Ascending aorta (tissue), 2 donors: ENCODE data around the gene DUSP23. TPM values are rescaled to one million over a fixed set of nuclear protein-coding genes. Genes with fewer than 3 reads are reported as not detected.

Experiments
- DNase-seq, 2 donors: peaks; one replicate each; pipeline ENCODE4 v3.0.0-alpha.2; 2019; ENCODE audit warnings: low spot score in 2 of 2
- H3K27ac ChIP-seq, 2 donors: fragments of 200-600 bp; sonication (generic); one replicate each; pipeline ENCODE4 v1.5.1; 2016 to 2017; ENCODE audit warnings: mild to moderate bottlenecking in 1 of 2
- H3K27me3 ChIP-seq: fragments of 200-600 bp; sonication (generic); one replicate; pipeline ENCODE4 v1.5.1; 2017
- H3K36me3 ChIP-seq, 2 donors: fragments of 200-600 bp; sonication (generic); one replicate each; pipeline ENCODE4 v1.5.1; 2016
- H3K4me1 ChIP-seq, 2 donors: fragments of 200-600 bp; sonication (generic); one replicate each; pipeline ENCODE4 v1.5.1; 2016 to 2017; ENCODE audit warnings: mild to moderate bottlenecking in 1 of 2
- H3K4me3 ChIP-seq, 2 donors: fragments of 200-600 bp; sonication (generic); one replicate each; pipeline ENCODE4 v1.5.1; 2016 to 2017; ENCODE audit warnings: mild to moderate bottlenecking in 1 of 2
- H3K9me3 ChIP-seq, 2 donors: fragments of 200-600 bp; sonication (generic); one replicate each; pipeline ENCODE4 v1.5.1; 2016
- intact Hi-C: fragments of 100-400 bp; cut with DNase I; formaldehyde crosslinking; loops from one replicate; pipeline ENCODE4 v1.15.1; 2023
- total RNA-seq: library from RNA; depleted of rRNA; stranded (reverse); fragments of >200 nt; gene quantifications from one replicate; pipeline ENCODE4 v1.1.0, GENCODE V29; 2016
- TF ChIP-seq, protein P1 (sequence below), 3 experiments: fragments of 200-600 bp in 2 of 3; fragments of 450-650 bp in 1 of 3; sonication (generic) in 2 of 3; IDR thresholded peaks; one replicate each; pipeline ENCODE4 v1.5.1; 2016 to 2019; ENCODE audit warnings: antibody characterized with exemption in 3 of 3, mild to moderate bottlenecking in 1 of 3, moderate library complexity in 1 of 3

DUSP23 gene
- total RNA-seq, 1 donor from 2014 or later, result 549 TPM

DNA sequence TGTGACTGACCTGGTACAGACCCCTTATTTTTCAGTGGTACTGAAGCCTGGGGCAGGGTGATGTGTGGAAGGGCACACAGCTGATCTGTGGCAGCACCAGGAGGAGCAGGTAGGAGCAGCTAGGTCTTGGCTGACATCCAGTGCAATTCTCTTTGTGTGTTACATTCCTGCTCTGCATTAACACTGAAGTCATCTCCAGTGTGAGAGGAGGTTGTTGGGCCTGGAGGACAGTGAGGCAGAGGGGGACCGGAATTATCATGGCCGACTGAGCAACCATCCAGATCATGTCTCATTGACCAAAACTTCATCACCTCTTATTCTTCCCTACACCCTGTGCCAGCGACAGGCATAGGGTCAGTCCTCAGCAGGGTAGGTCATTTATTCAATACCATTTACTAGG lies 47.4 kb downstream of the DUSP23 start:
- no peak overlapping the region for H3K27ac ChIP-seq
- DNase-seq, result no peak
- no peaks in the 10 kb centered on the region for H3K27me3 ChIP-seq
- no peak overlapping the region for H3K4me3 ChIP-seq
- H3K36me3 ChIP-seq, result no peaks in the 10 kb centered on the region
- TF ChIP-seq, protein P1, sequence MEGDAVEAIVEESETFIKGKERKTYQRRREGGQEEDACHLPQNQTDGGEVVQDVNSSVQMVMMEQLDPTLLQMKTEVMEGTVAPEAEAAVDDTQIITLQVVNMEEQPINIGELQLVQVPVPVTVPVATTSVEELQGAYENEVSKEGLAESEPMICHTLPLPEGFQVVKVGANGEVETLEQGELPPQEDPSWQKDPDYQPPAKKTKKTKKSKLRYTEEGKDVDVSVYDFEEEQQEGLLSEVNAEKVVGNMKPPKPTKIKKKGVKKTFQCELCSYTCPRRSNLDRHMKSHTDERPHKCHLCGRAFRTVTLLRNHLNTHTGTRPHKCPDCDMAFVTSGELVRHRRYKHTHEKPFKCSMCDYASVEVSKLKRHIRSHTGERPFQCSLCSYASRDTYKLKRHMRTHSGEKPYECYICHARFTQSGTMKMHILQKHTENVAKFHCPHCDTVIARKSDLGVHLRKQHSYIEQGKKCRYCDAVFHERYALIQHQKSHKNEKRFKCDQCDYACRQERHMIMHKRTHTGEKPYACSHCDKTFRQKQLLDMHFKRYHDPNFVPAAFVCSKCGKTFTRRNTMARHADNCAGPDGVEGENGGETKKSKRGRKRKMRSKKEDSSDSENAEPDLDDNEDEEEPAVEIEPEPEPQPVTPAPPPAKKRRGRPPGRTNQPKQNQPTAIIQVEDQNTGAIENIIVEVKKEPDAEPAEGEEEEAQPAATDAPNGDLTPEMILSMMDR (IDR thresholded peaks at IDR 0.05), result no peak
- no peaks in the 10 kb centered on the region for H3K9me3 ChIP-seq
- intact Hi-C loops, result no loop called here
- no peaks in the 10 kb centered on the region for H3K4me1 ChIP-seq

- H3K27me3 ChIP-seq, result no peaks in the 10 kb centered on the region
- H3K4me3 ChIP-seq, result no peak overlapping the region
- TF ChIP-seq, protein P1 (IDR thresholded peaks at IDR 0.05), result no peak
- no peaks in the 10 kb centered on the region for H3K9me3 ChIP-seq
- no peaks in the 10 kb centered on the region for H3K36me3 ChIP-seq
- H3K4me1 ChIP-seq, result no peaks in the 10 kb centered on the region
- no peak overlapping the region for H3K27ac ChIP-seq
- no peak for DNase-seq
- intact Hi-C loops, result no loop called here
These were observed 48.0 kb downstream of the DUSP23 start for GRCh38 chr1:159828581-159829272.

- Histone ChIP-seq H3K4me1 (no peaks in the 10 kb centered on the region), H3K36me3 (no peaks in the 10 kb centered on the region), H3K27me3 (no peaks in the 10 kb centered on the region), H3K27ac (no peak overlapping the region), H3K9me3 (no peaks in the 10 kb centered on the region), H3K4me3 (no peak overlapping the region)
- peak in 1 of 2 donors; percentile 67 for DNase-seq
- TF ChIP-seq, protein P1 (IDR thresholded peaks at IDR 0.05), result peak in 1 of 3 experiments; percentile 27
- intact Hi-C loops, result no loop called here
These were observed 48.5 kb downstream of the DUSP23 start for GRCh38 chr1:159829273-159829634.

DNA sequence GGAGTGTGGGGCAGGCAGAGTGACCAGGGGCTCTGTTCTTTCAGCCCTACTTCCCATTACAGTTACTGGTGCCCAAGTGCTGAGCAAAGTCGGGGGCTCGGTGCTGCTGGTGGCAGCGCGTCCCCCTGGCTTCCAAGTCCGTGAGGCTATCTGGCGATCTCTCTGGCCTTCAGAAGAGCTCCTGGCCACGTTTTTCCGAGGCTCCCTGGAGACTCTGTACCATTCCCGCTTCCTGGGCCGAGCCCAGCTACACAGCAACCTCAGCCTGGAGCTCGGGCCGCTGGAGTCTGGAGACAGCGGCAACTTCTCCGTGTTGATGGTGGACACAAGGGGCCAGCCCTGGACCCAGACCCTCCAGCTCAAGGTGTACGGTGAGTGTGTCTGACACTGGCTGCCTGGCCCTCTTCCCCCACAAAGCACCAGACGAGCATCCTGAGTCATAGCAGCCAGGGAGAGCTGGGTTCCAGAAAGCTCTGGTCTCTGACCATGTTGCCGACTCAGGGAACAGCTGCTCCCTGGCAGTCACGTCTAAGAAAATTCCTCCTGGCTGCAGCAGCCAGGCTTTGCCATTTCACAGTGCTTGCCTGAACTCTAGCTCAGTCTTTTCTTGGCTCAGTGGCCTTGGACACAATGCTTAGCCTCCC lies 49.2 kb downstream of the DUSP23 start:
- no peaks in the 10 kb centered on the region for H3K27me3 ChIP-seq
- no peaks in the 10 kb centered on the region for H3K9me3 ChIP-seq
- no peak overlapping the region for H3K4me3 ChIP-seq
- H3K27ac ChIP-seq, result peak overlapping the region in 1 of 2 donors; percentile 22
- TF ChIP-seq, protein P1 (IDR thresholded peaks at IDR 0.05), result no peak
- intact Hi-C loops, result no loop called here
- no peak for DNase-seq
- no peaks in the 10 kb centered on the region for H3K4me1 ChIP-seq
- no peaks in the 10 kb centered on the region for H3K36me3 ChIP-seq

- H3K27ac ChIP-seq, result no peak overlapping the region
- H3K9me3 ChIP-seq, result no peaks in the 10 kb centered on the region
- peaks cover 0 to 4% of the 10 kb centered on the region in 2 donors for H3K36me3 ChIP-seq
- no peak overlapping the region for H3K4me3 ChIP-seq
- intact Hi-C loops, result no loop called here
- DNase-seq, result no peak
- TF ChIP-seq, protein P1 (IDR thresholded peaks at IDR 0.05), result no peak
- no peaks in the 10 kb centered on the region for H3K4me1 ChIP-seq
- no peaks in the 10 kb centered on the region for H3K27me3 ChIP-seq
These were observed 50.0 kb downstream of the DUSP23 start for GRCh38 chr1:159830722-159831121.
